Hindlimb muscle (tissue), 1 donor: Measurements from ENCODE around the gene PRCC. TPM values are rescaled to one million over a fixed set of nuclear protein-coding genes. Genes with fewer than 3 reads are reported as not detected.

Source experiments
- DNase-seq: peaks from one replicate; pipeline ENCODE4 v3.0.0-alpha.2; 2013
- polyA plus RNA-seq: library from polyadenylated mRNA; unstranded; fragments of 120-200 nt; gene quantifications from one replicate; pipeline ENCODE4 v1.2.1, GENCODE V29; 2013; ENCODE audit not compliant: insufficient read length

The PRCC gene, protein sequence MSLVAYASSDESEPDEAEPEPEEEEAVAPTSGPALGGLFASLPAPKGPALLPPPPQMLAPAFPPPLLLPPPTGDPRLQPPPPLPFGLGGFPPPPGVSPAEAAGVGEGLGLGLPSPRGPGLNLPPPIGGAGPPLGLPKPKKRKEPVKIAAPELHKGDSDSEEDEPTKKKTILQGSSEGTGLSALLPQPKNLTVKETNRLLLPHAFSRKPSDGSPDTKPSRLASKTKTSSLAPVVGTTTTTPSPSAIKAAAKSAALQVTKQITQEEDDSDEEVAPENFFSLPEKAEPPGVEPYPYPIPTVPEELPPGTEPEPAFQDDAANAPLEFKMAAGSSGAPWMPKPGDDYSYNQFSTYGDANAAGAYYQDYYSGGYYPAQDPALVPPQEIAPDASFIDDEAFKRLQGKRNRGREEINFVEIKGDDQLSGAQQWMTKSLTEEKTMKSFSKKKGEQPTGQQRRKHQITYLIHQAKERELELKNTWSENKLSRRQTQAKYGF
- 64.9 TPM for polyA plus RNA-seq

DNA sequence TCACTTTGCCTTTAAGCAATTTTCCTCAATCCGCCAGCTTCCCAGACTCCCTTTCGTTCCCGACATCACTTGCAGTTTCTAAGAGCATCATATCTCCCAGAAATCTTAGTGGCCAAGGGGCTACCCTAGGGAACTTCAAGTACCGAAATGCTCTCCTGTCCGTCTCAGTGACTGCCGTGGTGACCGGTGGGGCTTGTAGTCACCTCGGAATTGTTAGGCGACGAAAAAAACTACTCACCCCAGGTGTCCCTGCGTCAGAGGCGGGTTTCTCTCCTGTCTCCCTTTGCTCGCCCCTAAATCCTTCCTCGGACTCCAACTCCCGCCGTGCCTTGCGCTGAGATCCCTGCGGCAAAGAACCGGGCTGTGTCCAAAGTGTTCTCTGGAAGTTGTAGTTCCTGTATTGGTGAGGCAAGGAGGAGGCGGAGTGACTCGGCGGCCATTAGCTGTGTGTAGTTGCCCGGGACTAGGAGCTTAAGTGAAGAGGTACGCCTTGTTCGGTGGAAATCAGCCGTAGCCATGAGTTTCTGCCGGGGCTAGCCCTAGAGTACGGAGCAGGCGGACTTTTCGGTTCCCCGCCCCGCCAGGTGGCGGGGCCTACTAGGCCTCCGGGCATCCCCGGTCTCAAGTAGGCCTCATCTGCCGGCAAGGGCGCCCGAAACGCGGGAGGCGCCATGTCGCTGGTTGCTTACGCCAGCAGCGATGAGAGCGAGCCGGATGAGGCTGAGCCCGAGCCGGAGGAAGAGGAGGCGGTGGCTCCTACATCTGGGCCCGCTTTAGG, at the start of gene PRCC:
TSS of gene PRCC (plus strand) at position 435 of the 778 bp plus-strand sequence. CDS start at position 672, 237 bp downstream.
- DNase-seq = peak; percentile 99

DNA sequence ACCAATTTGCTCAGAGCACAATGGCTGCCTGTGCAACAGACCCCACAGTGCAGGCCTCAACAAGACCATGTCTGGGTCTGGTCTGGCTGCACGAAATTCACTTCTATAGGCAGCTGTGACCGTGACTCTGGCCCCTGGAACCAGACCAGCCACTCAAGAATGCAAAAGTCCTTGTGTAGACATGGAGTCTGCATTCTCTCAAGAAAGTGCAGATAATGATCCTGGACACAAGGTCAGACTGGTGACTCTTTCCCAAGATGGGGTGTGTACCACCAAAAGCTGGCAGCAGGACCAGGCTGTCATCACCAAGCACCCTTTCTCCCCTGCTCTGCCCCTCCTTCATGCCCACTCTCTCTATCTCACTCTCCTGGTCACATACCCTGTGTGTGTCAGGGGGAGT, 46.2 kb upstream of the PRCC start:
- no peak for DNase-seq

- DNase-seq = no peak
These were observed 45.8 kb upstream of the PRCC start for GRCh38 chr1:156721535-156721934.

DNA sequence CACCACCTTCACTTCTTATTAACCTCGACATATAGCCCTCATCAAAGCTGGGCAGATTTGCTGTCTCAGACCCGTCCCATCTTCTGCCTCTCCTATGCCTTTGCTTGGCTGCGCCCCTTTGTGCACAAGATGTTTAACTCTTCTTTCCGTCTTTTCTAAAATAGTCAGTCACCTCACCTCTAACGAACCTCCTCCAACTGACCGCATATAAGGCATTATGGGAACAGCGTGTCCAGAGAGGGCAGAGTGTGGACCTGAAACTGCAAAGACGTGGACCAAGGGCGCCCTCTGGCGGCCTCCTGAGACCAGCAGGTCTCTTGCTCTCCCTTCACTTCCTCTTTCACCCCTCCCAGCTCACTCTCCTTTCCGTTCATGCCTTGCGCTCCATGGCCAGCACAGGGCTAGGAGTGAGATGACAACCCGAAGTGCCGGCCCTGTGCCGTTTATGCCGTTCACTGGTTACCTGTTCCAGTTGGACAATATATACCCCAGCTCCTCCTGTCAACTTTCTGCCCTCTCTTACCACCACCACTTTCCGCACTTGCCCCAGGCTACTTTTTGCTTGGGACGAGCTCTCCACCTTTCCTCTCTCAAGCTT, 41.6 kb upstream of the PRCC start:
- DNase-seq = peak; percentile 91

- no peak for DNase-seq
These were observed 40.6 kb upstream of the PRCC start for GRCh38 chr1:156726549-156727226.

DNA sequence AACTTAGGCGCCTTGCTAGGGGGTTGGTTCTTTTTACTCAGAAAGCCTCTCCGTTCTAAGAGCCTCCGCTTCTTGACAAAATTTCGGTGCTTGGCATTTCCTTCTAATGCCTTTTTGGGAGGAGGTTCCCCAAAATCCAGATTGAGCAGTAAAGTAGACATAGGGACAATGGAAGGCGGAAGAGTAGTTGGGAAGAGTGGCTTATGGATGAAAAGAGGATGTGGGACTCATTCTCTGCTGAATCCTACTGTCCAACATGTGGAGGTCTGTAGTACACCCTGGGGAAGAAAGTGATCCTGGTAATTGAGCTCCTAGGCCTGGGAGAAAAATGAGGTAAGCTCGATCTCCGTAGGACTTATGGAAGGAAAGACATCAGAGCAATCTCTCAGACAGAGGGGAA, 39.8 kb upstream of the PRCC start:
- no peak for DNase-seq

DNA sequence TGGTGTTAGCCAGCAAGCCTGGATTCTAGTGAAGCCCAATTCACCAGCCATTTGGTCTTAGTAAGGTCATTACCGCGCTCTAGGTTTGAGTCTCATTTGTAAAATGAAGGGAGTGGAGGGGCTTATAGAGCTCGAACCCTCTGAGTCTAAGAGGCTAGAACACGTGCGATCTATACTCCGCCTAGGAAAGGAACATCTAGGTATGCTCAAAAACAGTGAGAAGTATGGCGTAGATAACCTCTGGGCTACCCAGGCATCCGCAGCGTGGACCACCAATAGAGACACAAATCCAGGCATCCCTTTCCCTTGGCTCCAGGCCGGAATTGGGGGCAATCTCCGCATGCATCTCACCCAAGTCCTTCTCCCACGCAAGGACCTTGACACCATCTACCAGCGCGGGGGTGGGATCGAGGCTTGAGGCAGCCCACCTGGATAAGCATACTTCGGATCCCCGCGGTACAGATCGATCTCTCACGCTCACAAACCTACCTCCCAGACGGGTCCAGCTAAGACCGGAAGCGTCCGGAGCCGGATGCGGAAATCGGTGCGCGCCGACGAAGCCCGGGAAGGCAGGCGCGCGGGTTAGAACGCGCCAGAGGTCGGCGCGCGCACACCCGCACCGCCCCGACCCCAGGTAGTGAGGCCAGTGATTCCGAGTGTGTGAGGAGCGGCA, 39.3 kb upstream of the PRCC start, which contains the start of gene METTL25B:
TSS of gene METTL25B (plus strand) at position 544 of the 673 bp plus-strand sequence. CDS start 636 bp downstream, outside the sequence.
- peak; percentile 88 for DNase-seq

DNA sequence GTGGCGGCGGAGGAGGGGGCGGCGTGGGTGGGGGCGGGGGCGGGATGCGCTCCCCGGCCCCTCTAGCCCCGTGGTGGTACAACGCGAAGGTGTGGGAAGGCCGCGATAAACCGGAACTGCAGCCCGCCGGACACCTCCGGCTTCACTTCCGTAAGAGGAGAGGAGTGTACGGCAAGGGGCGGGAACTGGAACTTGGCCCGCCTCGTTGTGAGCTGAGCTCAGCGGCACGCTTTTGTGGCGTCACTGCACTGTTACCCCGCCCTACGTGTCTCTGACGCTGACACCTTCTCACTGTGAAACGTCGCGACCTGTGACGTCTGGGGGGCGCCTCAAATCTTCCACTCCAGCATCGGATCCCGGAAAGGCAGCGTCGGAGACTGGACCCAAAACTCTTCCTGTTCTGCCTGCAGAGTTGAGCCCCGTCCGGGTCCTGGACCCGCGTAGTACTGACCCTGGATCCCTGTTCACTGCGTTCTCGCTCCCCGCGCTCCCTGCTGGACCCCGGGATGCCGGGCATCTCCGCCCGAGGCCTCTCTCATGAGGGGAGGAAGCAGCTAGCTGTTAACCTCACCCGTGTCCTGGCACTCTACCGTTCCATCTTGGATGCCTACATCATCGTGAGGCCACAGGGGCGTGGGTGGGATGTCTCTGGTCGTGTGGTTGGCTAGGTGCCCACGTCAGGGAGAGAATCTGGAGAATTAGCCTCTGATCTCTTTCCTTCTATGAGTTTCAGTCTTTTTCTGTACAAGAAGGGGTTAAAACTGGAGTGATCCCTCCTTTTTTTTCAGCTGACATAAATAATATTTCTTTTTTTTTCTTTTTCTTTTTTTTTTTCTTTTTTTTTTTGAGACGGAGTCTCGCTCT, 38.5 kb upstream of the PRCC start, which contains the start of gene ISG20L2:
TSS of gene ISG20L2 (minus strand) at position 168 of the 864 bp plus-strand sequence. CDS start 1,114 bp downstream, outside the sequence.
- peak; percentile 98 for DNase-seq

- no peak for DNase-seq
These were observed 33.2 kb upstream of the PRCC start for GRCh38 chr1:156733989-156734584.

DNA sequence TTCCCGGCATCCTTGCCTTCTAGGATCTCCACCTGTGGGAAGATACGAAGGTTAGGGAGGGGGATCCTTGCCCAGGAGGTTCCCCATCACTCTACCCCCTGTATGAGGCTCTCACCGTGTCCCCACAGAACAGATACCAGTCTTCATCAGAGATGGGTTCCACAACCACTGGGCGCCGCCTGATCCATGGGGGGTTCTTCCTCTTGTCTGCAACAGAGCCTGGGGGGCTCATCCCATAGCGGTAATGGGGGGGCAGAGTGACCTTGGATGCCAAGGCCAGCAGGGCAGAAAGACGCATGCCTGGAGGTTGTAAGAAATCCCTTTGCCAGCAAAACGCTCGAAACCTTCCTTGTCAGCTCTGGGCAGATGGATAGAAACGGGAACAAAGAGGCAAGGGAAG, 28.9 kb upstream of the PRCC start:
- no peak for DNase-seq

DNA sequence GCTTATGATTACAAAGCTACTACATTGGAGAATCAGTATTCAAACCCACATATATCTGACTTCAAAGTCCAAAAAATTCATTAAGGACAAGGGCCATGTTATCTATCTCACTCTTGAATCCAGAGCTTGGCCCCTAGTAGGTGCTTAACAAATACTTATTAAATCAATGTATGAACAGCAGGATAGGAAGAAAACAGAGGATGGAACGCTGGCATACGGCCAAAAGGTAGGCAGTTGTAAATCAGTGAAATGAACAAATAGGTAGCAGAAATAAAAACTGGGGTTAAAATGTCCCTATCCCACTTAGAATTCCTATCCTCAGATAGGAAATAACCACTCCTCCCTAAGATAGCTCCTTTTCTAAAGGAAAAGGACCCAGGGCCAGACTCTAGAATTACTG, 28.4 kb upstream of the PRCC start:
- DNase-seq = no peak

- no peak for DNase-seq
These were observed 27.0 kb upstream of the PRCC start for GRCh38 chr1:156740237-156740740.

DNA sequence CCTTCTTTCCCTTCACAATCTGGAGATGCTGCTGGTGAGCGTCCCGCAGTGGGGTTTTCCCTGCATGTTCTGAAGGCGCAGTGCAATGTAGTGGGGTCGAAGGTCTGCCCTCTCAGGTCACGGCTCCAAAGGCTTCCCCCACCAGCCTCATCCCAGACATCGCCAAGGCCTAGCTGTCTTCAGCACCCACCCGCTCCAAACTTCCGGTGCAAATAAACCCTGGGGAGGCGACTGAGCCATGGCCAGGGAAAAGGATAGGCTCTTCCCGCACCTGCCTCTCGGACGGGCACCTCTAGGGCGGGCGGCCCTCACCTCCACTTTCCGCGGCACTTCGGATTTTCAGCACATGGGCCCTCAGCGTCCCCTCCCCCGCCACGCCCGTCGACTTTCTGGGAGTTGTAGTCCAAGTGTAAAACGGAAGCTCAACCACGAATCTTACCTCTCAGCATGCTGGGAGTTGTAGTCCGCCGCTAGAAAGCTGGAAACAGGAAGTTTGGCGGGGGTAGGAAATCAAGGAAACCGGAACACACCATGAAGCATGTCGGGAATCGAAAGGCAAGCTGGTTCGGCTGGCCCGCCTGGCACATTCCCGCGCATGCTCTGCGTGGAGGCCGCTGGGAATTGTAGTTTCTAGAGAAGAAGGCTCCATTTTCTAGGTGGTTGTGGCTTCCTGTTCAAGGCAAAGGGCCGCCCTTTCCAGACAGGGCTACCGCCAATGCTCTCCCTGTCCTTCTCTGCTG, 26.4 kb upstream of the PRCC start, which contains the start of gene MRPL24:
TSS of gene MRPL24 (minus strand) at position 348 of the 740 bp plus-strand sequence. CDS start 2,384 bp downstream, outside the sequence.
- DNase-seq = peak; percentile 97

- no peak for DNase-seq
These were observed 25.8 kb upstream of the PRCC start for GRCh38 chr1:156741481-156741983.

- no peak for DNase-seq
These were observed 25.3 kb upstream of the PRCC start for GRCh38 chr1:156742017-156742416.

DNA sequence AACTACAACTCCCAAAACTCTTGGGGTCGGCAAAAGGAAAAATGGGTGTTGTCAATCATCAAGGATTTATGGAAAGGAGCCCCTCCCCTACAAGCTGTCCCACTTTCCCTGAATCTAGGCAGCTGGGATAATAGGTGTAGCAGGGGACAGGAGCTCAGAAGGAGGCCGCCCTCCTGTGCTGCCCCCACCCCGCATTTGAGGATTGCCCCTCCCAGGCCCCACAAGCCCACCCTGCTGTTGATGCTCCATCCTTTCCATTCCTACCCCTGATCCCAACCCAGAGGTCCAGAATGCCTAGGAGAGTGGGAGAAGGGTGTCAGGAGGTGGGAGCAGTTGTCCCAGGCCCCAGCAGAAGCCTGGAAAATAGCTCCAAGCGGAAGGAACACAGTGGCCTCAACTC, 24.5 kb upstream of the PRCC start:
- no peak for DNase-seq

- DNase-seq = no peak
These were observed 23.7 kb upstream of the PRCC start for GRCh38 chr1:156743367-156744302.

DNA sequence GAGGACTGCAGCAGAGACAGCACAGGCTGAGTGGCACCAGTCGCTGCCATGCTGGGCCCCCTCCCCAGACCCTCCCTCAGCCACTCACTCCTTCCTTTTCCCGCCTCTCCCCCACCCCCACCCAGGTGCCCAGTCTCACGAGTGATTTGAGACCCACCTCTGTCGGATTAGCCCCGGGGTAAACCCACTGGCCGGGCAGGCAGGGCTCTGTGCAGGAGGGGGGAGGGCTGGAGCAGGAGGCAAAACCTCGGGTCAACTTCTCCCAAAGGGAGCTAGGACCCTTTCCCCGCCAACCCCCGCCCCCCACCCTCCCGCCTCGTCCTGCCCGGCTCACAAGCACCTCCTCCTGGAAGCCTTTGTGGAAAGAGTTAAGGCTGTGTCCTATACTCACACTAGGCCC, 23.0 kb upstream of the PRCC start:
- no peak for DNase-seq
